Thyroid gland (tissue), 4 donors: ENCODE data around the gene JDP2. TPM values are rescaled to one million over a fixed set of nuclear protein-coding genes. Genes with fewer than 3 reads are reported as not detected.

Experiments used
- DNase-seq, 2 donors: peaks; one replicate each; pipeline ENCODE4 v3.0.0-alpha.2; 2019
- H3K27ac ChIP-seq, 3 donors: fragments of 200-600 bp; sonication (generic); 1 replicate in 2 of 3; 2 replicates in 1 of 3; pipeline ENCODE4 v1.5.1; 2016 to 2019; ENCODE audit warnings: mild to moderate bottlenecking in 1 of 3, moderate library complexity in 1 of 3
- H3K27me3 ChIP-seq: fragments of 200-600 bp; sonication (generic); one replicate; pipeline ENCODE4 v1.5.1; 2019
- H3K36me3 ChIP-seq, 2 donors: fragments of 200-600 bp; sonication (generic); one replicate each; pipeline ENCODE4 v1.5.1; 2016 to 2019
- H3K4me1 ChIP-seq, 2 donors: fragments of 200-600 bp; sonication (generic); one replicate each; pipeline ENCODE4 v1.5.1; 2017 to 2019
- H3K4me3 ChIP-seq, 3 donors: fragments of 200-600 bp; sonication (generic); replicated peaks in 1 of 3; 1 replicate in 2 of 3; 2 replicates in 1 of 3; pipeline ENCODE4 v1.5.1; 2016; ENCODE audit warnings: mild to moderate bottlenecking in 1 of 3
- H3K9me3 ChIP-seq: fragments of 200-600 bp; sonication (generic); one replicate; pipeline ENCODE4 v1.5.1; 2017
- CTCF ChIP-seq, 6 experiments: fragments of 200-600 bp in 3 of 6; fragments of 450-650 bp in 3 of 6; sonication (generic) in 3 of 6; IDR thresholded peaks; one replicate each; pipeline ENCODE4 v1.5.1; 2016 to 2019; ENCODE audit warnings: antibody characterized with exemption in 6 of 6, mild to moderate bottlenecking in 2 of 6, inconsistent platforms in 1 of 6, moderate library complexity in 1 of 6
- POLR2A ChIP-seq, 2 donors: fragments of 450-650 bp; IDR thresholded peaks; one replicate each; pipeline ENCODE4 v1.6.1; 2017; ENCODE audit warnings: antibody characterized with exemption in 2 of 2, mild to moderate bottlenecking in 2 of 2, moderate library complexity in 1 of 2
- WGBS, 2 donors: methylation state at CpG; one replicate each; pipeline ENCODE4 v1.1.5; 2017; 5-methylcytosine and 5-hydroxymethylcytosine counted together
- intact Hi-C: fragments of 100-400 bp; cut with DNase I; formaldehyde crosslinking; loops from one replicate; pipeline ENCODE4 v1.15.1; 2023
- total RNA-seq, 4 donors: library from RNA; depleted of rRNA; stranded (reverse); fragments of >200 nt; gene quantifications; one replicate each; pipeline ENCODE4 v1.2.3, GENCODE V29; 2016

JDP2 gene
- total RNA-seq, 4 donors from 2014 or later: 24.2 to 54.6 (median 36.3) TPM

DNA sequence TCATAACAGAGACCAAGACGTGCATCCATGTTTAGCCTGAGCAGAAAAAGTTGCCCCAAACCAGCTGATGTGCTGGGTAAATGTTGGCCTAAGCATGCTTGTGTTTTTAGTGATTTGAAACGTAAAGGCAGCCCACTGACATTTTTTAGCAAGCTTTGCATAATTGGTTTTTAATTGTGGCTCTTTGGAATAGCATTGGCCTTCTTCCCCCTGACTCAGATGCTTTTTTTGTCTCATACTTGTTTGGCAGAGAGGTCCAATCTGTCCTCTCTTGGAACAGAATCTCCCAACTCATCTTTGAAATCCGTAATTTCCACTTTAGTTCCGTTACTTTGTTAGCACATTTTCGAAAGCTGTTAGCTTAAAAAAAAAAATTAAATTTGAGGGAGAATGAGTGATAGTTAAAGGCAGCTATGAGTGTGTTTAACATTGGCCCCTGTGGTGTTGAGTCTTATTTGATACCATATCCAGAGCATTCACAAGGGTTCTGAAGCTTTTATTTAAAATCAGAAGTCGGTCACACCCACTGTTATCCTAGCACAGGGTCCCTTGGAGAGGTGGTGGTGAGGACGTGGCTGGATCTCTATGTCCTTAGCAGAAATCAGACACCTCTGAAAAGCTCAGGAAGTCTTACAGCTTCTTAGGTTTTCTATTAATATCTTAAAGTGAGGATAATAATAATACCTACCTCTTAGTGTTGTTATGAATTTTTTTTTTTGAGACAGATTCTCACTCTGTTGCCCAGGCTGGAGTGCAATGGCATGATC lies 15.6 kb downstream of the JDP2 start:
- Histone ChIP-seq H3K27me3 (no peaks in the 10 kb centered on the region), H3K27ac (peak overlapping the region in 2 of 3 donors; percentile 59 to 63), H3K36me3 (peaks cover 0 to 4% of the 10 kb centered on the region in 2 donors), H3K9me3 (no peaks in the 10 kb centered on the region), H3K4me3 (no peak overlapping the region), H3K4me1 (peaks cover 15 to 31% of the 10 kb centered on the region in 2 donors)
- DNase-seq: no peak
- no peak for TF ChIP-seq POLR2A (IDR thresholded peaks at IDR 0.05)
- no peak for TF ChIP-seq CTCF (IDR thresholded peaks at IDR 0.05)
- WGBS, 2 donors: 78 to 83% methylated on average over 7 of the region's 7 CpGs
- intact Hi-C loops: no loop called here

GRCh38 chr14:75445236-75445635 lies 17.4 kb downstream of the JDP2 start:
- H3K4me1 ChIP-seq: peaks cover 31 to 42% of the 10 kb centered on the region in 2 donors

GRCh38 chr14:75445963-75446362 lies 18.1 kb downstream of the JDP2 start:
- DNase-seq: no peak
- intact Hi-C loops: no loop called here
- Histone ChIP-seq H3K4me1 (peaks cover 31 to 42% of the 10 kb centered on the region in 2 donors), H3K27ac (no peak overlapping the region), H3K36me3 (no peaks in the 10 kb centered on the region), H3K4me3 (no peak overlapping the region), H3K27me3 (no peaks in the 10 kb centered on the region), H3K9me3 (no peaks in the 10 kb centered on the region)
- 87 to 91% methylated on average over 3 of the region's 3 CpGs for WGBS, 2 donors
- no peak for TF ChIP-seq POLR2A (IDR thresholded peaks at IDR 0.05)
- TF ChIP-seq CTCF (IDR thresholded peaks at IDR 0.05): no peak

More at GRCh38 chr14:75445236-75445635, 17.4 kb downstream of the JDP2 start:
- no peak overlapping the region for H3K4me3 ChIP-seq
- TF ChIP-seq CTCF (IDR thresholded peaks at IDR 0.05) (no peak), POLR2A (IDR thresholded peaks at IDR 0.05) (no peak)
- 91 to 95% methylated on average over 6 of the region's 6 CpGs for WGBS, 2 donors
- H3K36me3 ChIP-seq: no peaks in the 10 kb centered on the region
- no peak overlapping the region for H3K27ac ChIP-seq
- DNase-seq: no peak
- no peaks in the 10 kb centered on the region for H3K27me3 ChIP-seq
- intact Hi-C loops: no loop called here
- H3K9me3 ChIP-seq: no peaks in the 10 kb centered on the region

DNA sequence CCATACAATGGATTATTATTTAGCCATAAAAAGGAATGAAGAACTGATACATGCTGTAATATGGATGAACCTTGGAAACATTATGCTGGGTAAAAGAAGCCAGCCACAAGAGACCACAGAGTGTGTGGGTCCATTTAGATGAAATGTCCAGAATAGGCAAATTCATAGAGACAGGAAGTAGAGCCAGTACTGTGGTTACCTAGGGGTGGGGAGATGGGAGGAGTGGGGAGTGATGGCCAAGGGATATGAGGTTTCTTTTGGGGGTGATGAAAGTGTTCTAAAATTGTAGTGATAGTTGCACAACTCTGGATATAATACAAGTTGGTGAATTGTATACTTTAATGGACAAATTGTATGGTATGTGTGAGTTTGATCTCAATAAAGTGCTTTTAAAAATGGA lies 18.6 kb downstream of the JDP2 start:
- Histone ChIP-seq H3K27me3 (no peaks in the 10 kb centered on the region), H3K36me3 (no peaks in the 10 kb centered on the region), H3K27ac (no peak overlapping the region), H3K9me3 (no peaks in the 10 kb centered on the region), H3K4me3 (no peak overlapping the region), H3K4me1 (peaks cover 29 to 43% of the 10 kb centered on the region in 2 donors)
- TF ChIP-seq CTCF (IDR thresholded peaks at IDR 0.05) (no peak), POLR2A (IDR thresholded peaks at IDR 0.05) (no peak)
- intact Hi-C loops: no loop called here
- DNase-seq: no peak

DNA sequence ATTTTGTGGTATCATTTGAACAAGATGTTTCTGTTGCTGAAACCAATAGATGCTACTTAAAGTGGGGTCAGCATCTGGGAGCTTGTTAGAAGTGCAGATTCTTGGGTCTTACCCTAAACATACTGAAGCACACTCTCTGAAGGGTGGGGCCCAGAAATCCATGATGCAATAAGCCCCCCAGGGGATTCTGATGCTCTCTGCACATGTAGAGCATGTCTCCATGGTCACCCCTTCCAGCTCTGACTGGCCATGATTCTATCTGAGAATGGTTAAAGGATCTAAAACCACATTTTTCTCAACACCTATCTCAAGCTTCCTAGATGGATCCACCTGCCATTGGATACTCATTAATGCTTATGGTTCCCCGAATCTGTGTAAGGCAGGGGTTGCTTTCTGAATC lies 20.4 kb downstream of the JDP2 start:
- H3K4me3 ChIP-seq: no peak overlapping the region
- no peak overlapping the region for H3K27ac ChIP-seq
- no peaks in the 10 kb centered on the region for H3K9me3 ChIP-seq
- H3K4me1 ChIP-seq: peaks cover 36 to 43% of the 10 kb centered on the region in 2 donors
- H3K36me3 ChIP-seq: no peaks in the 10 kb centered on the region
- no peak for DNase-seq
- 96 to 100% methylated on average over 1 of the region's 1 CpG for WGBS, 2 donors
- intact Hi-C loops: no loop called here
- no peaks in the 10 kb centered on the region for H3K27me3 ChIP-seq
- TF ChIP-seq POLR2A (IDR thresholded peaks at IDR 0.05): no peak
- no peak for TF ChIP-seq CTCF (IDR thresholded peaks at IDR 0.05)
